GM18951 (cell line): ENCODE measurements around the gene KMT2E.
"Not testable (repeated sequence)": the region's sequence is repeated elsewhere in the genome, so short reads cannot be mapped to it uniquely, and the experiment has no call there.

Source experiments
- POLR2A ChIP-seq: IDR thresholded peaks from 4 replicates; pipeline ENCODE4 v1.6.1; 2011; ENCODE audit warnings: mild to moderate bottlenecking; ENCODE audit not compliant: insufficient read length, insufficient read depth; ENCODE audit errors: extremely low read depth
- in situ Hi-C: fragments of 300-500 bp; cut with MboI; formaldehyde crosslinking; loops from one replicate; pipeline ENCODE4 v1.12.0; 2022; ENCODE audit warnings: low sequenced_read_pairs, mixed read lengths, inconsistent platforms; ENCODE audit not compliant: unreplicated experiment

Gene KMT2E

GRCh38 chr7:104978460-104978859, 35.5 kb upstream of the KMT2E start:
- in situ Hi-C loops, result no loop called here
- no peak for TF ChIP-seq POLR2A

- in situ Hi-C loops, result no loop called here
- no peak for TF ChIP-seq POLR2A
Measured at GRCh38 chr7:104979167-104979841, 34.7 kb upstream of the KMT2E start.

- in situ Hi-C loops, result no loop called here
- no peak for TF ChIP-seq POLR2A
Measured at GRCh38 chr7:104980440-104980839, 33.6 kb upstream of the KMT2E start.

GRCh38 chr7:104980841-104981671, 32.9 kb upstream of the KMT2E start:
- in situ Hi-C loops, result no loop called here
- TF ChIP-seq POLR2A, result no peak

- in situ Hi-C loops, result no loop called here
- TF ChIP-seq POLR2A, result no peak
Measured at GRCh38 chr7:104981672-104982037, 32.4 kb upstream of the KMT2E start.

- in situ Hi-C loops, result no loop called here
- no peak for TF ChIP-seq POLR2A
Measured at GRCh38 chr7:104982308-104983075, 31.5 kb upstream of the KMT2E start.

- no peak for TF ChIP-seq POLR2A
- in situ Hi-C loops, result no loop called here
Measured at GRCh38 chr7:104983076-104983577, 30.9 kb upstream of the KMT2E start.

- TF ChIP-seq POLR2A, result peak; percentile 82
- in situ Hi-C loops, result no loop called here
Measured at GRCh38 chr7:104983578-104984539, 30.1 kb upstream of the KMT2E start.

GRCh38 chr7:104984585-104985258, 29.3 kb upstream of the KMT2E start:
- in situ Hi-C loops, result no loop called here
- no peak for TF ChIP-seq POLR2A

GRCh38 chr7:104985259-104985617, 28.8 kb upstream of the KMT2E start:
- in situ Hi-C loops, result no loop called here
- TF ChIP-seq POLR2A, result no peak

GRCh38 chr7:104986628-104987259, 27.3 kb upstream of the KMT2E start:
- in situ Hi-C loops, result no loop called here
- no peak for TF ChIP-seq POLR2A

- in situ Hi-C loops, result not testable (repeated sequence)
Measured at GRCh38 chr7:104987403-104987802, 26.6 kb upstream of the KMT2E start.
